Upper lobe of right lung (tissue), 1 donor: Measurements from ENCODE around the gene MAFG. TPM values are rescaled to one million over a fixed set of nuclear protein-coding genes. Genes with fewer than 3 reads are reported as not detected.

Source experiments
- ATAC-seq: fragments of 200-7000 bp; cut with Tn5 transposase; one replicate; pipeline ENCODE4 v1.9.1; 2020; ENCODE audit warnings: mild to moderate bottlenecking, moderate library complexity
- DNase-seq: peaks from one replicate; pipeline ENCODE4 v3.0.0-alpha.2; 2020
- H3K27ac ChIP-seq: fragments of 200-600 bp; one replicate; pipeline ENCODE4 v1.8.0; 2022
- H3K27me3 ChIP-seq: fragments of 200-600 bp; one replicate; pipeline ENCODE4 v1.8.0; 2022; ENCODE audit warnings: mild to moderate bottlenecking
- H3K36me3 ChIP-seq: fragments of 200-600 bp; one replicate; pipeline ENCODE4 v1.8.0; 2022
- H3K4me1 ChIP-seq: fragments of 200-600 bp; one replicate; pipeline ENCODE4 v1.8.0; 2022
- H3K4me3 ChIP-seq: fragments of 200-600 bp; one replicate; pipeline ENCODE4 v1.8.0; 2022; ENCODE audit warnings: mild to moderate bottlenecking
- H3K9me3 ChIP-seq: fragments of 200-600 bp; one replicate; pipeline ENCODE4 v1.8.0; 2022
- CTCF ChIP-seq: fragments of 200-600 bp; IDR thresholded peaks from one replicate; pipeline ENCODE4 v1.8.0; 2022; ENCODE audit warnings: antibody characterized with exemption
- intact Hi-C: fragments of 100-400 bp; cut with DNase I; formaldehyde crosslinking; loops from one replicate; pipeline ENCODE4 v1.11.0; 2022
- total RNA-seq: library from RNA; stranded (reverse); fragmentation: NEBNext Ultra II Directional; extraction: Animal tissue kit (Norgen Biotek cat#: 25700); gene quantifications from one replicate; pipeline ENCODE4 v1.2.1, GENCODE V29; 2021
- donor health status: DM: no; HTN: yes; CAD: no; lungs with severe emphysema.

MAFG gene
- total RNA-seq, 1 donor from 2014 or later: 35.9 TPM

DNA sequence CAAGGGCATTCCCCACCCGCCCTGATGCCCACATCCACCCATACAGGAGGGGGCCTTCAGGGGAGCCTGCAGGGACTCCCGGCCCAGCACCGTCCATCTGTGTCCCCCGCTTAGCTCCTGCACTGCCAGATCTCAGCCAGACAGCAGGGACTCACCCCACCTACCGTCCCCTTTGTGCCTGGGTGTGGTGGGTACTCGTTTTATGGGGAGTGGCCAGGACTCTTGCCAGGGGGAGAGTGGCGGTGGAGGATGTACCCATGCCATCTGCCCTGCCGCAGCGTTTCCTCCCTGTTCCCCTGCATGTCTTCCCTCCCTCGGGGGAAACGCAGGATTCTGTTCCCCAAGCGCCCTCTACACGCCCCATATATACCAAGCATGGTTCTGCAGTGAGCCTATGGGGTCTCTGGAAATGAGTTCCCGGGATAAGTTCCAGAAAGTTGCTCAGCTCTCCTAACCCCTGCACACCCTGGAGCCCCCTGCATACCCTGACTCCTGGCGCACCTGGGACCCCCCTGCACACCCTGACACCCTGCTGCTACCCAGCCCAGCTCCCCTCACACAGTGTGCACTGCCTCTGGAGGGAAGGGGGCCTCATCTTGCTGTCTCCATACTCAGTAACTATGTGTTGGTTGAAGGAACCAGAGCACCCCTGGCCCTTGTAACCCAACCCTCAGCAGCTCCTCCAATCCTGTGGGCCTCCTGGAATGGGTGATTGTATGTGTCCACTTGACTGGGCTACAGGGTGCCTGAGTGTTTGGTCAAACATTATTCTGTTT, 4.2 kb upstream of the MAFG start:
- no peak overlapping the region for H3K4me3 ChIP-seq
- H3K4me1 ChIP-seq: peaks cover 17% of the 10 kb centered on the region
- no peak overlapping the region for H3K27ac ChIP-seq
- TF ChIP-seq CTCF: no peak
- intact Hi-C loops: no loop called here
- no peak for DNase-seq
- no peaks in the 10 kb centered on the region for H3K9me3 ChIP-seq
- no peak for ATAC-seq
- no peaks in the 10 kb centered on the region for H3K36me3 ChIP-seq
- H3K27me3 ChIP-seq: no peaks in the 10 kb centered on the region

GRCh38 chr17:81931189-81931556, 3.6 kb upstream of the MAFG start:
- Histone ChIP-seq H3K27me3 (no peaks in the 10 kb centered on the region), H3K4me1 (peaks cover 11% of the 10 kb centered on the region)
- no peak for ATAC-seq

GRCh38 chr17:81930142-81931125, 2.9 kb upstream of the MAFG start:
- no peaks in the 10 kb centered on the region for H3K36me3 ChIP-seq
- TF ChIP-seq CTCF: no peak
- DNase-seq (no peak), ATAC-seq (no peak)
- no peaks in the 10 kb centered on the region for H3K9me3 ChIP-seq
- peaks cover 14% of the 10 kb centered on the region for H3K4me1 ChIP-seq
- no peak overlapping the region for H3K27ac ChIP-seq
- intact Hi-C loops: no loop called here
- no peaks in the 10 kb centered on the region for H3K27me3 ChIP-seq
- H3K4me3 ChIP-seq: no peak overlapping the region

More at GRCh38 chr17:81931189-81931556, 3.6 kb upstream of the MAFG start:
- Histone ChIP-seq H3K27ac (no peak overlapping the region), H3K36me3 (no peaks in the 10 kb centered on the region), H3K4me3 (no peak overlapping the region), H3K9me3 (no peaks in the 10 kb centered on the region)
- intact Hi-C loops: no loop called here
- DNase-seq: no peak
- TF ChIP-seq CTCF: no peak

- no peak for TF ChIP-seq CTCF
- Histone ChIP-seq H3K4me3 (no peak overlapping the region), H3K27me3 (no peaks in the 10 kb centered on the region), H3K9me3 (no peaks in the 10 kb centered on the region), H3K4me1 (peaks cover 24% of the 10 kb centered on the region), H3K36me3 (no peaks in the 10 kb centered on the region), H3K27ac (no peak overlapping the region)
- no peak for DNase-seq
- intact Hi-C loops: no loop called here
- no peak for ATAC-seq
Measured at GRCh38 chr17:81929253-81930141, 2.0 kb upstream of the MAFG start.

DNA sequence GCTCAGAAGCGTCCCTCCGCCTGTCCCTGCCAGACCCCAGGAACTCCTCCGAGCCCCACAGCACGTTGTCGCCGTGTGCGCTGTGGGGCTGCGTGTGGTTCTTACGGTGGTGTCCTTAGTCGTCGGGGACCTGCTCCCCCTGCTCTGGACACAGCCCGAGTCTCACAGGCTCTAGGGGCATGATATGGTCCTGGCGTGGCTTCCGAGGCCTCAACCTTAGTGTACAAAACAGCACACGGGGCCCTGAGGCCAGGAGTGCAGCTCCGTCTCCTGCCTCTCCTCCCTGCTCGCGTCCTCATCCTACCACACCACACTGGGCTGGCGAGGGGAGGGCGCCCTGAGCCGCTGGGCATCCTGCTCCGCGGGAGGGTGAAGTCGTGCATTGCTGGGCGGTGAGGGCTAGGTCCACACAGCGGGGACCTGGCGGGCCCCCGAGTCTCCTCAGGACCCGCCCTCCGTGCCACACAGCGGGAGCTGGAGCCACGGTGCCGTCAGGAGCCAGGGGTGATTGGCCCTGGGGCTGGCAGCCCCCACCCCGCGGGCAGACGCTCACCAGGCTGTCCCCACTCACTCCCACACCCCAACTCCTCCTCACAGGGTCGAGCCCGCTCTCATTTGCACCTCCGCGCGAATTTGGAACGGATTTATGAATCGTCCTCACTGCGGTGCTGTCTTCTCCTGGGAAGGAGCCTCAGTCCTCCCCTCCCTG, 1.2 kb upstream of the MAFG start:
- Histone ChIP-seq H3K36me3 (no peaks in the 10 kb centered on the region), H3K27me3 (no peaks in the 10 kb centered on the region), H3K27ac (no peak overlapping the region), H3K9me3 (no peaks in the 10 kb centered on the region), H3K4me3 (peak overlapping the region; percentile 64), H3K4me1 (peaks cover 32% of the 10 kb centered on the region)
- ATAC-seq (no peak), DNase-seq (no peak)
- TF ChIP-seq CTCF: no peak
- intact Hi-C loops: no loop called here
